GM12878 (cell line): ENCODE measurements around the gene CFL2. TPM values are rescaled to one million over a fixed set of nuclear protein-coding genes. Genes with fewer than 3 reads are reported as not detected.

Experiments used
- BACH1 ChIP-seq: fragments of 450-650 bp; IDR thresholded peaks from 2 replicates; pipeline ENCODE4 v1.6.1; 2017; ENCODE audit warnings: mild to moderate bottlenecking, borderline replicate concordance
- BRCA1 ChIP-seq: IDR thresholded peaks from 2 replicates; pipeline ENCODE4 v1.6.1; 2011; ENCODE audit warnings: low read depth, low read length, improper control_type of control experiment
- CBFB ChIP-seq: IDR thresholded peaks from 2 replicates; pipeline ENCODE4 v1.6.1; 2016; ENCODE audit warnings: antibody characterized with exemption, low read depth
- CHD2 ChIP-seq: IDR thresholded peaks from 2 replicates; pipeline ENCODE4 v1.6.1; 2011; ENCODE audit warnings: low read depth, low read length, improper control_type of control experiment, borderline replicate concordance
- FOS ChIP-seq: IDR thresholded peaks from 3 replicates; pipeline ENCODE4 v1.6.1; 2011; ENCODE audit warnings: borderline replicate concordance; ENCODE audit not compliant: insufficient read length; ENCODE audit errors: extremely low read depth
- HDGF ChIP-seq: fragments of 450-650 bp; IDR thresholded peaks from 2 replicates; pipeline ENCODE4 v1.6.1; 2016; ENCODE audit warnings: antibody characterized with exemption
- IRF5 ChIP-seq: fragments of 450-650 bp; IDR thresholded peaks from 2 replicates; pipeline ENCODE4 v1.6.1; 2017; ENCODE audit warnings: borderline replicate concordance
- LARP7 ChIP-seq: fragments of 450-650 bp; IDR thresholded peaks from 2 replicates; pipeline ENCODE4 v1.6.1; 2017; ENCODE audit warnings: mild to moderate bottlenecking
- NBN ChIP-seq: fragments of 450-650 bp; IDR thresholded peaks from 2 replicates; pipeline ENCODE4 v1.6.1; 2016
- NKRF ChIP-seq: fragments of 450-650 bp; conservative IDR thresholded peaks from 2 replicates; pipeline ENCODE4 v1.6.1; 2017; ENCODE audit warnings: mild to moderate bottlenecking, moderate library complexity
- POLR2A ChIP-seq: IDR thresholded peaks from 2 replicates; pipeline ENCODE4 v1.6.1; 2011; ENCODE audit warnings: low read depth, mild to moderate bottlenecking, low read length
- RB1 ChIP-seq: fragments of 450-650 bp; formaldehyde crosslinking; IDR thresholded peaks from 2 replicates; pipeline ENCODE4 v1.6.1; 2017; ENCODE audit warnings: mild to moderate bottlenecking, borderline replicate concordance
- STAT1 ChIP-seq: fragments of 450-650 bp; conservative IDR thresholded peaks from 2 replicates; pipeline ENCODE4 v1.6.1; 2014; ENCODE audit warnings: antibody characterized with exemption, mild to moderate bottlenecking
- TBL1XR1 ChIP-seq: IDR thresholded peaks from 2 replicates; pipeline ENCODE4 v1.6.1; 2012; ENCODE audit warnings: low read depth, low read length, improper control_type of control experiment
- WRNIP1 ChIP-seq: IDR thresholded peaks from 2 replicates; pipeline ENCODE4 v1.6.1; 2011; ENCODE audit warnings: low read depth, low read length, improper control_type of control experiment, borderline replicate concordance
- ZNF207 ChIP-seq: fragments of 450-650 bp; IDR thresholded peaks from 2 replicates; pipeline ENCODE4 v1.6.1; 2014; ENCODE audit warnings: antibody characterized with exemption, mild to moderate bottlenecking, borderline replicate concordance
- polyA plus RNA-seq, 11 experiments: library from polyadenylated mRNA; depleted of rRNA in 4 of 11; unstranded in 6 of 11; stranded (reverse) in 5 of 11; fragments of >200 nt; fragmentation: Nextera tagmentation in 4 of 11; fragmentation: Illumina TruSeq in 1 of 11; extraction: Ambion mirVana in 4 of 11; extraction: Trizol in 1 of 11; gene quantifications; 1 replicate in 1 of 11; 2 replicates in 10 of 11; pipeline versions ENCODE4 v1.2.1 to v1.2.3, GENCODE V29; 2011 to 2016; ENCODE audit warnings: inconsistent platforms in 2 of 11, missing spikeins in 2 of 11, low read depth in 1 of 11
- total RNA-seq, 4 experiments: library from RNA; depleted of rRNA in 3 of 4; stranded (reverse); fragments of >200 nt in 3 of 4; fragmentation: Illumina TruSeq in 1 of 4; extraction: Trizol in 1 of 4; gene quantifications; 2 replicates each; pipeline versions ENCODE4 v1.2.1 to v1.2.3, GENCODE V29; 2013 to 2021
- TF ChIP-seq, protein P1 (sequence below): fragments of 450-650 bp; formaldehyde crosslinking; IDR thresholded peaks from 2 replicates; pipeline ENCODE4 v1.4.0; 2022; ENCODE audit warnings: mild to moderate bottlenecking, moderate library complexity
- TF ChIP-seq, protein P2 (sequence below): fragments of 450-650 bp; IDR thresholded peaks from 2 replicates; pipeline ENCODE4 v1.6.1; 2018; ENCODE audit warnings: borderline replicate concordance, mild to moderate bottlenecking; ENCODE audit not compliant: partially characterized antibody
- TF ChIP-seq, protein P3 (sequence below): fragments of 450-650 bp; IDR thresholded peaks from 2 replicates; pipeline ENCODE4 v1.6.1; 2017; ENCODE audit warnings: mild to moderate bottlenecking, moderate library complexity

Gene CFL2
- total and polyA plus RNA-seq, 10 of the 15 experiments (the other 5 are each of a cell fraction or from before 2014, with no cell fraction given) = 4.7 to 13.4 (median 8.4) TPM

GRCh38 chr14:34711169-34711568 is 3.2 kb downstream of the CFL2 start (continued):
- TF ChIP-seq BACH1 = no peak; the same call in 1 of the 2 replicates
- no peak for TF ChIP-seq TBL1XR1
- TF ChIP-seq RB1 = no peak
- no peak for TF ChIP-seq IRF5
- TF ChIP-seq FOS = no peak
- TF ChIP-seq STAT1 = no peak
- TF ChIP-seq BRCA1 = no peak
- TF ChIP-seq NBN = no peak
- TF ChIP-seq WRNIP1 = no peak
- no peak for TF ChIP-seq NKRF
- TF ChIP-seq, protein P1, sequence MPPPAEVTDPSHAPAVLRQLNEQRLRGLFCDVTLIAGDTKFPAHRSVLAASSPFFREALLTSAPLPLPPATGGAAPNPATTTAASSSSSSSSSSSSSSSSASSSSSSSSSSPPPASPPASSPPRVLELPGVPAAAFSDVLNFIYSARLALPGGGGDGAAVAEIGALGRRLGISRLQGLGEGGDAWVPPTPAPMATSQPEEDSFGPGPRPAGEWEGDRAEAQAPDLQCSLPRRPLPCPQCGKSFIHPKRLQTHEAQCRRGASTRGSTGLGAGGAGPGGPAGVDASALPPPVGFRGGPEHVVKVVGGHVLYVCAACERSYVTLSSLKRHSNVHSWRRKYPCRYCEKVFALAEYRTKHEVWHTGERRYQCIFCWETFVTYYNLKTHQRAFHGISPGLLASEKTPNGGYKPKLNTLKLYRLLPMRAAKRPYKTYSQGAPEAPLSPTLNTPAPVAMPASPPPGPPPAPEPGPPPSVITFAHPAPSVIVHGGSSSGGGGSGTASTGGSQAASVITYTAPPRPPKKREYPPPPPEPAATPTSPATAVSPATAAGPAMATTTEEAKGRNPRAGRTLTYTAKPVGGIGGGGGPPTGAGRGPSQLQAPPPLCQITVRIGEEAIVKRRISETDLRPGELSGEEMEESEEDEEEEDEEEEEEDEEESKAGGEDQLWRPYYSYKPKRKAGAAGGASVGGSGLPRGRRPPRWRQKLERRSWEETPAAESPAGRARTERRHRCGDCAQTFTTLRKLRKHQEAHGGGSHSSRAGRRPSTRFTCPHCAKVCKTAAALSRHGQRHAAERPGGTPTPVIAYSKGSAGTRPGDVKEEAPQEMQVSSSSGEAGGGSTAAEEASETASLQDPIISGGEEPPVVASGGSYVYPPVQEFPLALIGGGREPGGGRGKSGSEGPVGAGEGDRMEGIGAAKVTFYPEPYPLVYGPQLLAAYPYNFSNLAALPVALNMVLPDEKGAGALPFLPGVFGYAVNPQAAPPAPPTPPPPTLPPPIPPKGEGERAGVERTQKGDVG (CRISPR knock-in tag) = no peak
- TF ChIP-seq, protein P2, sequence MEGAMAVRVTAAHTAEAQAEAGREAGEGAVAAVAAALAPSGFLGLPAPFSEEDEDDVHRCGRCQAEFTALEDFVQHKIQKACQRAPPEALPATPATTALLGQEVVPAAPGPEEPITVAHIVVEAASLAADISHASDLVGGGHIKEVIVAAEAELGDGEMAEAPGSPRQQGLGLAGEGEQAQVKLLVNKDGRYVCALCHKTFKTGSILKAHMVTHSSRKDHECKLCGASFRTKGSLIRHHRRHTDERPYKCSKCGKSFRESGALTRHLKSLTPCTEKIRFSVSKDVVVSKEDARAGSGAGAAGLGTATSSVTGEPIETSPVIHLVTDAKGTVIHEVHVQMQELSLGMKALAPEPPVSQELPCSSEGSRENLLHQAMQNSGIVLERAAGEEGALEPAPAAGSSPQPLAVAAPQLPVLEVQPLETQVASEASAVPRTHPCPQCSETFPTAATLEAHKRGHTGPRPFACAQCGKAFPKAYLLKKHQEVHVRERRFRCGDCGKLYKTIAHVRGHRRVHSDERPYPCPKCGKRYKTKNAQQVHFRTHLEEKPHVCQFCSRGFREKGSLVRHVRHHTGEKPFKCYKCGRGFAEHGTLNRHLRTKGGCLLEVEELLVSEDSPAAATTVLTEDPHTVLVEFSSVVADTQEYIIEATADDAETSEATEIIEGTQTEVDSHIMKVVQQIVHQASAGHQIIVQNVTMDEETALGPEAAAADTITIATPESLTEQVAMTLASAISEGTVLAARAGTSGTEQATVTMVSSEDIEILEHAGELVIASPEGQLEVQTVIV = no peak
- no peak for TF ChIP-seq CBFB
- TF ChIP-seq LARP7 = no peak
- no peak for TF ChIP-seq HDGF
- no peak for TF ChIP-seq POLR2A
- TF ChIP-seq, protein P3, sequence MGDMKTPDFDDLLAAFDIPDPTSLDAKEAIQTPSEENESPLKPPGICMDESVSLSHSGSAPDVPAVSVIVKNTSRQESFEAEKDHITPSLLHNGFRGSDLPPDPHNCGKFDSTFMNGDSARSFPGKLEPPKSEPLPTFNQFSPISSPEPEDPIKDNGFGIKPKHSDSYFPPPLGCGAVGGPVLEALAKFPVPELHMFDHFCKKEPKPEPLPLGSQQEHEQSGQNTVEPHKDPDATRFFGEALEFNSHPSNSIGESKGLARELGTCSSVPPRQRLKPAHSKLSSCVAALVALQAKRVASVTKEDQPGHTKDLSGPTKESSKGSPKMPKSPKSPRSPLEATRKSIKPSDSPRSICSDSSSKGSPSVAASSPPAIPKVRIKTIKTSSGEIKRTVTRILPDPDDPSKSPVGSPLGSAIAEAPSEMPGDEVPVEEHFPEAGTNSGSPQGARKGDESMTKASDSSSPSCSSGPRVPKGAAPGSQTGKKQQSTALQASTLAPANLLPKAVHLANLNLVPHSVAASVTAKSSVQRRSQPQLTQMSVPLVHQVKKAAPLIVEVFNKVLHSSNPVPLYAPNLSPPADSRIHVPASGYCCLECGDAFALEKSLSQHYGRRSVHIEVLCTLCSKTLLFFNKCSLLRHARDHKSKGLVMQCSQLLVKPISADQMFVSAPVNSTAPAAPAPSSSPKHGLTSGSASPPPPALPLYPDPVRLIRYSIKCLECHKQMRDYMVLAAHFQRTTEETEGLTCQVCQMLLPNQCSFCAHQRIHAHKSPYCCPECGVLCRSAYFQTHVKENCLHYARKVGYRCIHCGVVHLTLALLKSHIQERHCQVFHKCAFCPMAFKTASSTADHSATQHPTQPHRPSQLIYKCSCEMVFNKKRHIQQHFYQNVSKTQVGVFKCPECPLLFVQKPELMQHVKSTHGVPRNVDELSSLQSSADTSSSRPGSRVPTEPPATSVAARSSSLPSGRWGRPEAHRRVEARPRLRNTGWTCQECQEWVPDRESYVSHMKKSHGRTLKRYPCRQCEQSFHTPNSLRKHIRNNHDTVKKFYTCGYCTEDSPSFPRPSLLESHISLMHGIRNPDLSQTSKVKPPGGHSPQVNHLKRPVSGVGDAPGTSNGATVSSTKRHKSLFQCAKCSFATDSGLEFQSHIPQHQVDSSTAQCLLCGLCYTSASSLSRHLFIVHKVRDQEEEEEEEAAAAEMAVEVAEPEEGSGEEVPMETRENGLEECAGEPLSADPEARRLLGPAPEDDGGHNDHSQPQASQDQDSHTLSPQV = no peak
- TF ChIP-seq ZNF207 = no peak
- TF ChIP-seq CHD2 = no peak
